Retinal pigment epithelial cell (primary cell): Measurements from ENCODE around the gene PIEZO2.

Source experiments
- DNase-seq: peaks from one replicate; pipeline ENCODE4 v3.0.0-alpha.2; 2010; ENCODE audit warnings: low read depth
- H3K4me3 ChIP-seq: 2 replicates; pipeline ENCODE4 v1.5.1; 2011; ENCODE audit warnings: mild to moderate bottlenecking, low read length, control low read depth, moderate library complexity
- CTCF ChIP-seq: conservative IDR thresholded peaks from 2 replicates; pipeline ENCODE4 v1.5.1; 2011; ENCODE audit warnings: low read depth, low read length, control low read depth, inconsistent platforms

Gene PIEZO2

DNA sequence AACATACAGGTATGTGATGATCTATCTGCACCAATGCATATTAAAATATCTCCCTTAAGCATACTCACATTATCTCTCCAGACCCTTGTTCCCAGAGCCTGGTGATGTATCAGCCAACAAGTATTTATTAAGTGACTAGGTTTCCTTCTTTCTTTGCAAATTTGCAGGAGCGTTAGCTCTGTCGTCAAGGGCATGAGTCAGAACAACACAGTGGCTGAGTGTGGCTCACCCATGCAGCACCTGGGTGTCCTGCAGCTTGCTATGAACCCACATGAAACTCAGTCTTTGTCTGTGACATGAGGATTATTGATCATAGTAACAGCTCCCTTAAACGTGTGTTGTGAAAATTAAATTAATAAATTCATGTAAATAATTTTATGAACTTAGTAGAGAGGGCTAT lies 96.6 kb downstream of the PIEZO2 start:
- no peak for TF ChIP-seq CTCF
- DNase-seq, result no peak
- H3K4me3 ChIP-seq, result no peak overlapping the region

- no peak for TF ChIP-seq CTCF
- DNase-seq, result no peak
- H3K4me3 ChIP-seq, result no peak overlapping the region
These were observed 97.9 kb downstream of the PIEZO2 start for GRCh38 chr18:11051462-11051861.

- no peak overlapping the region for H3K4me3 ChIP-seq
- no peak for TF ChIP-seq CTCF
- DNase-seq, result no peak
These were observed 98.4 kb downstream of the PIEZO2 start for GRCh38 chr18:11050966-11051365.

GRCh38 chr18:11047817-11048216 lies 101.6 kb downstream of the PIEZO2 start:
- TF ChIP-seq CTCF, result no peak
- H3K4me3 ChIP-seq, result no peak overlapping the region
- DNase-seq, result no peak

GRCh38 chr18:11047156-11047555 lies 102.2 kb downstream of the PIEZO2 start:
- TF ChIP-seq CTCF, result no peak
- DNase-seq, result no peak
- H3K4me3 ChIP-seq, result no peak overlapping the region

GRCh38 chr18:11046140-11046539 lies 103.2 kb downstream of the PIEZO2 start:
- H3K4me3 ChIP-seq, result no peak overlapping the region
- DNase-seq, result no peak
- no peak for TF ChIP-seq CTCF

DNA sequence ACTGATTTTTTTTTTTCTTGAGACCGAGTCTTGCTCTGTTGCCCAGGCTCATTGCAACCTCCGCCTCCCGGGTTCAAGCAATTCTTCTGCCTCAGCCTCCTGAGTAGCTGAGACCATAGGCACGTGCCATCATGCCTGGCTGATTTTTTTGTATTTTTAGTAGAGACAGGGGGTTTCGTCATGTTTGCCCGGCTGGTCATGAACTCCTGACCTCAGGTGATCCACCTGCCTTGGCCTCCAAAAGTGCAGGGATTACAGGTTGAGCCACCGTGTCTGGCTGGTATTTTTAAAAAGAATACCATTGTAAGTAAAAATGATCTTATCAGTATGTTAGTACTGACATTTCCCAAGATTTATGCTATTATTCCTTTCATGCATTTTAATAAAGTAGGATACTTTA lies 105.7 kb downstream of the PIEZO2 start:
- DNase-seq, result no peak
- no peak overlapping the region for H3K4me3 ChIP-seq

More for the DNA sequence above, 105.7 kb downstream of the PIEZO2 start:
- TF ChIP-seq CTCF, result no peak
